Measurements from ENCODE around the gene PRKCG. TPM values are rescaled to one million over a fixed set of nuclear protein-coding genes. Genes with fewer than 3 reads are reported as not detected.

The PRKCG gene
- total RNA-seq, 4 donors from 2014 or later: not detected

DNA sequence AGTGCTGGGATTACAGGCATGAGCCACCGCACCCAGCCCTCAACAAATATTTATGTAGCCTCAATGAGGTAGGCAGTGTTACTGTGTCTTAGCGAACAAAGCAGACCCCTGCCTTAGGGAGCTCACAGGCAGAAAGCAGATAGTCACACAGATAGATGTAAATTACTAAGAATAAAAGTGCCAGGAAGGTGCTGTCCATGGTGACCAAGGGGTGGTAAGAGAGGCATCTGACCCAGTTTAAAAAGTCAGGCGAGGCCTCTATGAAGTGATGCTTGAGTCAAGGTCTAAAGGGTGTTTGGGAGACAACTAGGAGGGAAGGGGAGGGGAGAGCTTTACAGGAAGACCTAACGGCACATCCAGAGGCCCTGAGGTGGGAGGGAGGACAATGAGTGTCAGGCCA lies 14.7 kb downstream of the PRKCG start:
- H3K36me3 ChIP-seq: no peaks in the 10 kb centered on the region
- intact Hi-C loops (cut with DNase I; ENCODE audit: low total_unique reads) (no loop called here), in situ Hi-C loops (cut with MboI; ENCODE audit: low sequenced_read_pairs in 4 of 4) (no loop called here)
- H3K27ac ChIP-seq: no peak overlapping the region
- no peak overlapping the region for H3K4me3 ChIP-seq
- no peaks in the 10 kb centered on the region for H3K4me1 ChIP-seq
- DNase-seq: no peak
- no peaks in the 10 kb centered on the region for H3K9me3 ChIP-seq
- ATAC-seq: no peak
- H3K27me3 ChIP-seq: peaks cover 22 to 34% (median 32%) of the 10 kb centered on the region in 3 donors
- no peak for TF ChIP-seq POLR2A (IDR thresholded peaks at IDR 0.05)
- TF ChIP-seq, protein P1, sequence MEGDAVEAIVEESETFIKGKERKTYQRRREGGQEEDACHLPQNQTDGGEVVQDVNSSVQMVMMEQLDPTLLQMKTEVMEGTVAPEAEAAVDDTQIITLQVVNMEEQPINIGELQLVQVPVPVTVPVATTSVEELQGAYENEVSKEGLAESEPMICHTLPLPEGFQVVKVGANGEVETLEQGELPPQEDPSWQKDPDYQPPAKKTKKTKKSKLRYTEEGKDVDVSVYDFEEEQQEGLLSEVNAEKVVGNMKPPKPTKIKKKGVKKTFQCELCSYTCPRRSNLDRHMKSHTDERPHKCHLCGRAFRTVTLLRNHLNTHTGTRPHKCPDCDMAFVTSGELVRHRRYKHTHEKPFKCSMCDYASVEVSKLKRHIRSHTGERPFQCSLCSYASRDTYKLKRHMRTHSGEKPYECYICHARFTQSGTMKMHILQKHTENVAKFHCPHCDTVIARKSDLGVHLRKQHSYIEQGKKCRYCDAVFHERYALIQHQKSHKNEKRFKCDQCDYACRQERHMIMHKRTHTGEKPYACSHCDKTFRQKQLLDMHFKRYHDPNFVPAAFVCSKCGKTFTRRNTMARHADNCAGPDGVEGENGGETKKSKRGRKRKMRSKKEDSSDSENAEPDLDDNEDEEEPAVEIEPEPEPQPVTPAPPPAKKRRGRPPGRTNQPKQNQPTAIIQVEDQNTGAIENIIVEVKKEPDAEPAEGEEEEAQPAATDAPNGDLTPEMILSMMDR (IDR thresholded peaks at IDR 0.05 in 4 of 5, conservative IDR thresholded peaks at IDR 0.05 in 1 of 5): no peak

DNA sequence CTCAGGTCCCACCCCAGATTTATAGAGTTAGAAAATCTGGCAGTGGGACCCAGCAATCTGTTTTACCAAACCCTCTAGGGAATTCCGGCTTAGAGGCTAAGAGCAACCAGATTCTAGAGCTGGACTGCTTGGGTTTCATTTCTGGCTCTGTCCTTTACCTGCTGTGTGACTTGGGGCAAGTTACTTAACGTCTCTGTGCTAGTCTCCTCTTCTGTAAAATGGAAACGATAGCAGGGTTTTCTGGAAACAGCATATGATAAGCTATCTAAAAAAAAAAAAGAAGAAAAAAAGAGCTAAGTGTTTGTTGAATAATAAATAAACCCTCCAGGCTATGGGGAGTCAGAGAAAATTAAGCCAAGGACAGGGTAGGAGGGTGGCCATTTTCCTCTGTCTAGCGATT lies 15.5 kb downstream of the PRKCG start:
- peaks cover 22 to 31% (median 29%) of the 10 kb centered on the region in 3 donors for H3K27me3 ChIP-seq

DNA sequence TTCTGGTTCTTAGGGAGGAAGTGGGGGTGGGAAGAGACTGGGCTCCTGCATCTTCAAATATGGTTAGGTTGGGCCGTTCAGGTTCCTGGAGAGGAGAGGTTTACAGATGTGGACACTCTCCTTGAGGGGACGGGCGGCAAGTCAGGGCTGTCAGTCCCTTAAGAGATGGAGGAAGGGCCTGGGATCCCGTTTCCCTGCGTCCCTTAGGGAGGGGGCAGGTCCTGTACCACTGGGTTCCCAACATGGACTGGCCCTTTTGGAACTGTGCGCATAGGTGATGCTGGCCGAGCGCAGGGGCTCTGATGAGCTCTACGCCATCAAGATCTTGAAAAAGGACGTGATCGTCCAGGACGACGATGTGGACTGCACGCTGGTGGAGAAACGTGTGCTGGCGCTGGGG lies 16.2 kb downstream of the PRKCG start:
- Histone ChIP-seq H3K27me3 (peaks cover 22 to 31% (median 29%) of the 10 kb centered on the region in 3 donors), H3K4me1 (no peaks in the 10 kb centered on the region), H3K4me3 (no peak overlapping the region), H3K9me3 (no peaks in the 10 kb centered on the region), H3K36me3 (no peaks in the 10 kb centered on the region), H3K27ac (no peak overlapping the region)
- ATAC-seq: no peak
- no peak for TF ChIP-seq POLR2A (IDR thresholded peaks at IDR 0.05)
- TF ChIP-seq, protein P1 (IDR thresholded peaks at IDR 0.05 in 4 of 5, conservative IDR thresholded peaks at IDR 0.05 in 1 of 5): no peak
- no peak for DNase-seq
- in situ Hi-C loops (cut with MboI; ENCODE audit: low sequenced_read_pairs in 4 of 4) (no loop called here), intact Hi-C loops (cut with DNase I; ENCODE audit: low total_unique reads) (no loop called here)

More for the DNA sequence above, 15.5 kb downstream of the PRKCG start:
- DNase-seq (no peak), ATAC-seq (no peak)
- TF ChIP-seq, protein P1 (IDR thresholded peaks at IDR 0.05 in 4 of 5, conservative IDR thresholded peaks at IDR 0.05 in 1 of 5): no peak
- TF ChIP-seq POLR2A (IDR thresholded peaks at IDR 0.05): no peak
- Histone ChIP-seq H3K4me3 (no peak overlapping the region), H3K36me3 (no peaks in the 10 kb centered on the region), H3K27ac (no peak overlapping the region), H3K4me1 (no peaks in the 10 kb centered on the region), H3K9me3 (no peaks in the 10 kb centered on the region)
- intact Hi-C loops (cut with DNase I; ENCODE audit: low total_unique reads) (no loop called here), in situ Hi-C loops (cut with MboI; ENCODE audit: low sequenced_read_pairs in 4 of 4) (no loop called here)

DNA sequence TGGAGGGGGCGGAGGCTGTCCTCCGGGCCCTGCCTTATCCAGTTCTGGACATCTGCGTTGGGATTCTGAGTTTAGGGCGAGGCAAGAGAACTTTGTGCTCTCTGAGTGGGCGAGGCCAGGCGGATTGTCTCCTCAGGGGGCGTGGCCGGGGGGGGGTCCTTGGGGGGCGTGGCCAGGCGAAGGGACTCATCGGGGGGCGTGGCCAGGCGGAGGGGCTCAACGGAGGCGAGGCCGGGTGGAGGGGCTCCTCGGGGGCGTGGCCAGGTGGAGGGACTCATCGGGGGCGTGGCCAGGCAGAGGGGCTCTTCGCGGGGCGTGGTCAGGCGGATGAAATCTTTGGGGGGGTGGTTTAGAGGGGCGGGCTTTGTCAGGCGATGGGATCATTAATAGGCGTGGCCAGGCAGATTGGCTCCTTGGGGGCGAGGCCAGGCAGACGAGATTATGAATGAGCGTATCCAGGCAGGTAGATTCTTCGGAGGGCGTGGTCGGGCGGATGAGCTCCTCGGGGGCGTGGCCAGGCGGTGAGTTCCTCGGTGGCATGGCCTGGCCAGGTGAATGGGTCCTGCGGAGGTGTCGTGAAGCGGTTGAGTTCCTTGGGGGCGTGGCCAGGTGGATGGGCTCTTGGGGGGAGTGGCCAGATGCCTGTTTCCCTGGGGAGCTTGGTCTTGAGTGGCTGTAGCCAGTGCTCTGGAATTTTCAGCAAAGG lies 16.8 kb downstream of the PRKCG start:
- Histone ChIP-seq H3K9me3 (no peaks in the 10 kb centered on the region), H3K27ac (no peak overlapping the region), H3K27me3 (peaks cover 22 to 31% (median 29%) of the 10 kb centered on the region in 3 donors), H3K36me3 (no peaks in the 10 kb centered on the region), H3K4me1 (no peaks in the 10 kb centered on the region), H3K4me3 (no peak overlapping the region)
- TF ChIP-seq POLR2A (IDR thresholded peaks at IDR 0.05): no peak
- TF ChIP-seq, protein P1 (IDR thresholded peaks at IDR 0.05 in 4 of 5, conservative IDR thresholded peaks at IDR 0.05 in 1 of 5): no peak
- ATAC-seq (no peak), DNase-seq (no peak)
- in situ Hi-C loops (cut with MboI; ENCODE audit: low sequenced_read_pairs in 4 of 4): no loop called here
- intact Hi-C loops (cut with DNase I; ENCODE audit: low total_unique reads): no loop called here
